Measurements from ENCODE around the gene A2M. TPM values are rescaled to one million over a fixed set of nuclear protein-coding genes. Genes with fewer than 3 reads are reported as not detected.

The A2M gene
- total RNA-seq, 2 donors from 2014 or later, result 0.66 TPM; not detected in 1

DNA sequence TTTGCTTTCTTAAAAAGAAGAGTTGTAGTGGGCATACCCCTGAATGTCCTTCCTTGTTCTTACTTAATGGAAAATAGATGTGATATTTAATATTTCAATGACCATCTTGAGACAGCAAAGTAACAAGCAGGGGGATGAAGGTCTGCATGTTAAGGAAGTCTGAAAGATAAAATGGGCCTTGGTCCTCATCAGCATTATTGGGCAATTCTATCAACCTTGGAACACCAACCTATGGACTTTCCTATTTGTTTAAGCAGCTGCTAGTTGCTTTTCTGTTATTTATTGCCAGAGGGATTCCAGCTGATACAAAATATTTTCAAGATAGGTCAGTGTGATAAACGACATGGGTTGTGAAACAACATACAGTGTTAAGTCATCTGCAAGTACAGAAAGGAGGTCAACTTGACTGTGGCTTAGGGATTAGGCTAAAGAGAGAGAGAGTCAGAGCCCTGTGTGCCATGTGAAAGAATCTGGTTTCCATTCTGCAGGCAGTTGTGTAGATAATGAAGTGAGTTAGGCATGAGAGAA, 16.4 kb upstream of the A2M start:
- WGBS, 2 experiments (ENCODE audit: insufficient coverage in 1 of 2, insufficient read length in 1 of 2), result 79 to 83% methylated on average over 1 of the region's 1 CpG
- DNase-seq, result no peak
- TF ChIP-seq, protein P1, sequence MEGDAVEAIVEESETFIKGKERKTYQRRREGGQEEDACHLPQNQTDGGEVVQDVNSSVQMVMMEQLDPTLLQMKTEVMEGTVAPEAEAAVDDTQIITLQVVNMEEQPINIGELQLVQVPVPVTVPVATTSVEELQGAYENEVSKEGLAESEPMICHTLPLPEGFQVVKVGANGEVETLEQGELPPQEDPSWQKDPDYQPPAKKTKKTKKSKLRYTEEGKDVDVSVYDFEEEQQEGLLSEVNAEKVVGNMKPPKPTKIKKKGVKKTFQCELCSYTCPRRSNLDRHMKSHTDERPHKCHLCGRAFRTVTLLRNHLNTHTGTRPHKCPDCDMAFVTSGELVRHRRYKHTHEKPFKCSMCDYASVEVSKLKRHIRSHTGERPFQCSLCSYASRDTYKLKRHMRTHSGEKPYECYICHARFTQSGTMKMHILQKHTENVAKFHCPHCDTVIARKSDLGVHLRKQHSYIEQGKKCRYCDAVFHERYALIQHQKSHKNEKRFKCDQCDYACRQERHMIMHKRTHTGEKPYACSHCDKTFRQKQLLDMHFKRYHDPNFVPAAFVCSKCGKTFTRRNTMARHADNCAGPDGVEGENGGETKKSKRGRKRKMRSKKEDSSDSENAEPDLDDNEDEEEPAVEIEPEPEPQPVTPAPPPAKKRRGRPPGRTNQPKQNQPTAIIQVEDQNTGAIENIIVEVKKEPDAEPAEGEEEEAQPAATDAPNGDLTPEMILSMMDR (conservative IDR thresholded peaks at IDR 0.05), result no peak
- Histone ChIP-seq H3K4me1 (ENCODE audit: control insufficient read depth, insufficient read depth, low read length) (no peaks in the 10 kb centered on the region), H3K4me3 (ENCODE audit: low read length) (no peak overlapping the region), H3K36me3 (ENCODE audit: control insufficient read depth, insufficient read depth, low read length) (no peaks in the 10 kb centered on the region), H3K9me3 (ENCODE audit: control insufficient read depth, low read length) (no peaks in the 10 kb centered on the region), H3K9ac (ENCODE audit: extremely low read depth, low read length, poor library complexity, severe bottlenecking) (no peak overlapping the region), H3K27ac (ENCODE audit: low read depth, low read length) (no peak overlapping the region), H3K27me3 (ENCODE audit: control insufficient read depth, insufficient read depth, low read length, poor library complexity, severe bottlenecking) (no peaks in the 10 kb centered on the region)
- Mint-ChIP-seq H3K36me3 (ENCODE audit: low read depth) (no peaks in the 10 kb centered on the region), H3K27ac (no peak overlapping the region), H3K9me3 (peaks cover 8% of the 10 kb centered on the region), H3K4me1 (no peaks in the 10 kb centered on the region), H3K4me3 (no peak overlapping the region), H3K27me3 (ENCODE audit: insufficient read depth) (no peaks in the 10 kb centered on the region)

DNA sequence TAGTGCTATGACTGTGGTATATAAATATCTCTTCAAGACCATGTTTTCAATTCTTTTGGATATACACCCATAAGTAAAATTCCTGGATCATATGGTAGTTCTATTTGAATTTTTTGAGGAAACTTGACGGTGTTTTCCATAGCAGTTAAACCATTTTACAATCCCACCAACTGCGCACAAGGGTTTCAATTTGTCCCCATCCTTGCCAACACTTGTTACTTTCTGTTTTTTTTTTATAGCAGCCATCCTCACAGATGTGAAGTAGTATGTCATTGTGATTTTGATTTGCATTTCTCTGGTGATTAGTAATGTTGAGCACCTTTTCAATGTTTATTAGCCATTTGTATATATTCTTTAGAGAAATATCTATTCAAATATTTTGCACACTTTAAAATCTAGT, 14.5 kb upstream of the A2M start:
- H3K36me3 ChIP-seq (ENCODE audit: control insufficient read depth, insufficient read depth, low read length), result no peaks in the 10 kb centered on the region
- H3K9ac ChIP-seq (ENCODE audit: extremely low read depth, low read length, poor library complexity, severe bottlenecking), result no peak overlapping the region
- H3K4me3 ChIP-seq (ENCODE audit: low read length), result no peak overlapping the region
- TF ChIP-seq, protein P1 (conservative IDR thresholded peaks at IDR 0.05), result no peak
- no peak overlapping the region for H3K27ac ChIP-seq (ENCODE audit: low read depth, low read length)
- no peak for DNase-seq
- no peak overlapping the region for H3K4me3 Mint-ChIP-seq
- no peaks in the 10 kb centered on the region for H3K27me3 Mint-ChIP-seq (ENCODE audit: insufficient read depth)
- H3K27ac Mint-ChIP-seq, result no peak overlapping the region
- WGBS, 2 experiments (ENCODE audit: insufficient coverage in 1 of 2, insufficient read length in 1 of 2), result 45% methylated on average over 2 of the region's 2 CpGs; no CpG with 5 or more reads in 1 of the 2 experiments
- no peaks in the 10 kb centered on the region for H3K9me3 ChIP-seq (ENCODE audit: control insufficient read depth, low read length)
- H3K36me3 Mint-ChIP-seq (ENCODE audit: low read depth), result no peaks in the 10 kb centered on the region
- no peaks in the 10 kb centered on the region for H3K27me3 ChIP-seq (ENCODE audit: control insufficient read depth, insufficient read depth, low read length, poor library complexity, severe bottlenecking)
- peaks cover 8% of the 10 kb centered on the region for H3K9me3 Mint-ChIP-seq
- no peaks in the 10 kb centered on the region for H3K4me1 ChIP-seq (ENCODE audit: control insufficient read depth, insufficient read depth, low read length)
- H3K4me1 Mint-ChIP-seq, result no peaks in the 10 kb centered on the region

DNA sequence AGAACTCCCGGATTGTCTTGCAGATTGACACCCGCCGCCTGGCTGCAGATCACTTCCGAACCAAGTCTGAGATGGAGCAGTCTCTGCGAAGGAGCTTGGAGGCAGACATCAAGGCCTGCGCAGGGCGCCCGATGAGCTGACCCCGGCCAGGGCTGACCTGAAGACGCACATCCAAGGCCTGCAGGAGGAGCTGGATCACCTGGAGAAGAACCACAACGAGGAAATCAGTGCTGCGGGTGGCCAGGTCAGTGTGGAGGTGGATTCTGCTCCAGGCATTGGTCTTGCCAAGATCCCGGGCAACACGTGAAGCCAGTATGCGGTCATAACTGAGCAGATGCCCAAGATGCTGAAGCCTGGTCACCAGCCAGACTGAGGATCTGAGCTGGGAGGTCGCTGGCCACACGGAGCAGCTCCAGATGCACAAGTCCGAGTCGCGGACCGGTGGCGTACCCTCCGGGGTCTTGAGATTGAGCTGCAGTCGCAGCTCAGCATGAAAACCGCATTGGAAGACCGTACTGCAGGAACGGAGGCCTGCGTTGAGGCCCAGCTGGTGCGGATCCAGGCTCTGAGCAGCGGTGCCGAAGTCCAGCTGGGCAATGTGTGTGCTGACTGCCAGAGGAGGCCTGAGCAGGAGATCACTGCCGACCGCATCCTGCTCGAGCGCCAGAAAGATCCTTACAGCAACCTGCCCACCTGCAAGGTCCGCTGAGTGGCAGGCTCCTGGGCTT, 12.4 kb upstream of the A2M start:
- 95 to 96% methylated on average over 30 to 36 of the region's 36 CpGs for WGBS, 2 experiments (ENCODE audit: insufficient coverage in 1 of 2, insufficient read length in 1 of 2)

More for the DNA sequence above, 12.4 kb upstream of the A2M start:
- DNase-seq, result no peak
- Mint-ChIP-seq H3K4me3 (no peak overlapping the region), H3K9me3 (peaks cover 8% of the 10 kb centered on the region), H3K36me3 (ENCODE audit: low read depth) (no peaks in the 10 kb centered on the region), H3K27me3 (ENCODE audit: insufficient read depth) (peaks cover 4% of the 10 kb centered on the region), H3K27ac (no peak overlapping the region), H3K4me1 (no peaks in the 10 kb centered on the region)
- Histone ChIP-seq H3K4me3 (ENCODE audit: low read length) (no peak overlapping the region), H3K4me1 (ENCODE audit: control insufficient read depth, insufficient read depth, low read length) (no peaks in the 10 kb centered on the region), H3K9ac (ENCODE audit: extremely low read depth, low read length, poor library complexity, severe bottlenecking) (no peak overlapping the region), H3K27ac (ENCODE audit: low read depth, low read length) (no peak overlapping the region), H3K27me3 (ENCODE audit: control insufficient read depth, insufficient read depth, low read length, poor library complexity, severe bottlenecking) (no peaks in the 10 kb centered on the region), H3K36me3 (ENCODE audit: control insufficient read depth, insufficient read depth, low read length) (no peaks in the 10 kb centered on the region), H3K9me3 (ENCODE audit: control insufficient read depth, low read length) (no peaks in the 10 kb centered on the region)
- TF ChIP-seq, protein P1 (conservative IDR thresholded peaks at IDR 0.05), result no peak

Data from endodermal cell (in vitro differentiated cells).